GM19463 (cell line): Measurements from ENCODE around the gene NEXN.
"Not testable (repeated sequence)": the region's sequence is repeated elsewhere in the genome, so short reads cannot be mapped to it uniquely, and the experiment has no call there.

Source experiments
- ATAC-seq: cut with Tn5 transposase; IDR thresholded peaks from one replicate; pipeline ENCODE4 v1.9.1; 2021; ENCODE audit warnings: mild to moderate bottlenecking, moderate library complexity; ENCODE audit not compliant: unreplicated experiment

Gene NEXN

DNA sequence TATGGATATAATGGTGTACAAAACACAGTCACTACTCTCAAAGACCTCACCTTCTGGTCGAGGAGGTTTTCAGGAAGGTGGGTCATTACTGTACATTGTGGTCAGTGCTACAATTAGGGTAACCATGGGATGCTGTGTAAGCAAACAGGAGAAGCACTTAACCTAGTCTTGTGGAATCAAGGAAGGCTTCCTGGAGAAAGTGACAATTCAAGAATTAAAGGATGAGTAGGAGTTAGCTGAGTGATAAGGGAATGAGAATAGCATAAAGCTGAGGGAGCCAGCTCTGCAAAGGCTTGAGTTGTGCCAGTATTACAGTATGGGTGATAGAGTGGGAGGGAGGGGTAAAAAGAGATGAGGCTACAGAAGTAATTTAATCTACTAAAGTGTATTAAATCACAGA lies 17.2 kb downstream of the NEXN start:
- ATAC-seq, result no peak

DNA sequence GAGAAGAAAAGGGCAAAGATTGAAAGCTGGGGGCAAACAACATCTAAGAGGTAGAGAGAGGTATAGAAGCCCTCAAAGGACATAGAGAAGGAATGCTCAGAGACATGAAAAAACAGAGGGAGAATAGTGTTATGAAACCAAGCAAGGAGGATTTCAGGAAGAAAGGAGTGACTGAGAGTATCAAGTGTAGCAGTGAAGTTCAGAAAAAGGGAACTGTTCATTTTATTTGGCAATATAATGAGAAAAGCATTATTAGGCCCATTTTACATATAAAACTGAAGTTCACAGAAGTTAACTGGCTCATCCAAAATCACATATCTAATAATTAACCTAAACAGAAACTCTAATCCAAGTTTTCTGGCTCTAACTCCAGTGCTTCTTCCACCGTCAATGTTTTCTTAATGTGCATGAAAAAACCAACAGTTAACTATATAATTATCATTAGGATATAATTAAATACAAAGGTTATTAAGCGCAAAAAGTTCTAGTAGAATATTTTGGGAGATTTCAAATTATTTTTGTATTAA lies 17.7 kb downstream of the NEXN start:
- ATAC-seq, result no peak

DNA sequence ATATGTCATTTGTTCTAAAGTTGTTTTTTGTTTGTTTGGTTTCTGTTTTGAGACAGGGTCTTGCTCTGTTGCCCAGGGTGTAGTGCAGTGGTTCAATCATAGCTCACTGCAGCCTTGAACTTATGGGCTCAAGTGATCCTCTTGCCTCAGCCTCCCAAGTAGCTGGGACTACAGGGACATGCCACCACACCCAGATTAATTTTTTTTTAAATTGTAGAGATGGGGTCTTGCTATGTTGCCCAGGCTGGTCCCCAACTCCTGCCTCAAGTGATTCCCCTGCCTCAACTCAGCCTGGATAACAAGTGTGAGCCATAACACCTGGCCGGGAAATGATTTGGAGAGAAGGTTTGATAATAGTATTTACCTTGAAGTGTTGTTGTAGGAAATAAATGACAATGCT lies 18.2 kb downstream of the NEXN start:
- ATAC-seq, result no peak

- ATAC-seq, result no peak
These were observed 21.7 kb downstream of the NEXN start for GRCh38 chr1:77910116-77910515.

GRCh38 chr1:77918918-77919317 lies 30.5 kb downstream of the NEXN start:
- ATAC-seq, result not testable (repeated sequence)

GRCh38 chr1:77925518-77925917 lies 37.1 kb downstream of the NEXN start:
- no peak for ATAC-seq

DNA sequence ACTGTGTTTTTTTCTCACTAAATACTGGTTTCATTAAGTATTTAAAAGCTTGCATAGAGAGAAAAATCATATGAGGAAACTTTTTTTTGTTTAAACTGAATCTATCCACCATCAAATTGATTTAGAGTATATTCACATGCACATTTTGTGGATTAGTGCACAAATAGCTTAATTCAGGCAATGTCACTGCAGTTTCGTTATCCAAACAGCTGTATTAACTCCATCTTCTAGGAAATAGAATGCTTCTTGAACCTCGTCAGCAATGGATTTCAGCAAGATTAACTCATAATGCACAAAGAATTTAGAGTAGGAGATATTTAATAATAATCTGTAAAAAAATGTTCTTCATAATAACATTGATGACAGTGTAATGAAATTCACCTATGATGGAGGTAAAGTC lies 37.5 kb downstream of the NEXN start:
- ATAC-seq, result no peak

DNA sequence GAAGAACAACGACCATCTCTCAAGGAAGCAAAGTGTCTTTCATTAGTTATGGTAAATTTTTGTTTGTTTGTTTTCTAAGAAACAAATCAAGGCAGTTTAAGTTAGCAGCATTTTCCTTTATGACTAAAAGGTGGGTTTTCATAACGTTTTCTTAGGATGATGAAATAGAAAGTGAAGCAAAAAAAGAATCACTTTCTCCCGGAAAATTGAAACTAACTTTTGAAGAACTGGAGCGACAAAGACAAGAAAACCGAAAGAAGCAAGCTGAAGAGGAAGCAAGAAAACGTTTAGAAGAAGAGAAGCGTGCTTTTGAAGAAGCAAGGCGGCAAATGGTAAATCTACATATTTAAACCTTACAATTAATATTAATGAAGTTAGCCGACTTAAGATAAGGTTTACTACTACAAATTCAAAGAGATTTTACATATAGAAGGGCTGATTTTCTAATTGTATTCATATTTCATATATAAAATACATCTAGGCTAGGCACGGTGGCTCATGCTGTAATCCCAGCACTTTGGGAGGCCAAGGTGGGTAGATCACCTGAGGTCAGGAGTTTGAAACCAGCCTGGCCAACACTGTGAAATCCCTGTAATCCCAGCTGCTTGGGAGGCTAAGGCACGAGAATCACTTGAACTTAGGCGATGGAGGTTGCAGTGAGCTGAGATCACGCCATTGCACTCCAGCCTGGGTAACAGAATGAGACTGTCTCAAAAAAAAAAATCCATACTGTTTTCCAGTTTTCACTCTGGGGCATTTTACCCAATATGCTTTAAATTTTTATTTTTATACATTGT lies 38.3 kb downstream of the NEXN start:
- ATAC-seq, result no peak

- ATAC-seq, result no peak
These were observed 39.0 kb downstream of the NEXN start for GRCh38 chr1:77927414-77927813.

GRCh38 chr1:77929806-77930205 lies 41.4 kb downstream of the NEXN start:
- ATAC-seq, result no peak

DNA sequence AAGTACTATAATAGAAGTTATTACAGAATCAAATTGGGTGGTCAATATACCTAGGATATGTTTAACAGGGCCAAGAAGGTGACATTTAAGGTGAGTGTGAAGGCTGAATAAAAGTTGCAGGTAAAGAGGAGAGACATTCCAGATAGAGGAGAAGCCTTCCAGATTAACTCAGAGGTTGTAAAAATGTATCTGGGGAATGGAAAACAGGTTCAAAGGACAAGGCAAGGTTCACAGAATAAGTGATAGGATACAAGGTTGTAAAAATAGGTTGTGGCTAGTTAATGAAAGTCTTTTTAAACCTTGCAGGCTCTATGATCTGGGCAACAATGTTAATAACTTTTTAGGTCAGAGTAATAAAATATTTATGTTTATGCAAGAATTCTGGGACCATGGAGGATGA lies 50.2 kb downstream of the NEXN start:
- ATAC-seq, result no peak

- no peak for ATAC-seq
These were observed 52.6 kb downstream of the NEXN start for GRCh38 chr1:77940921-77941570.

DNA sequence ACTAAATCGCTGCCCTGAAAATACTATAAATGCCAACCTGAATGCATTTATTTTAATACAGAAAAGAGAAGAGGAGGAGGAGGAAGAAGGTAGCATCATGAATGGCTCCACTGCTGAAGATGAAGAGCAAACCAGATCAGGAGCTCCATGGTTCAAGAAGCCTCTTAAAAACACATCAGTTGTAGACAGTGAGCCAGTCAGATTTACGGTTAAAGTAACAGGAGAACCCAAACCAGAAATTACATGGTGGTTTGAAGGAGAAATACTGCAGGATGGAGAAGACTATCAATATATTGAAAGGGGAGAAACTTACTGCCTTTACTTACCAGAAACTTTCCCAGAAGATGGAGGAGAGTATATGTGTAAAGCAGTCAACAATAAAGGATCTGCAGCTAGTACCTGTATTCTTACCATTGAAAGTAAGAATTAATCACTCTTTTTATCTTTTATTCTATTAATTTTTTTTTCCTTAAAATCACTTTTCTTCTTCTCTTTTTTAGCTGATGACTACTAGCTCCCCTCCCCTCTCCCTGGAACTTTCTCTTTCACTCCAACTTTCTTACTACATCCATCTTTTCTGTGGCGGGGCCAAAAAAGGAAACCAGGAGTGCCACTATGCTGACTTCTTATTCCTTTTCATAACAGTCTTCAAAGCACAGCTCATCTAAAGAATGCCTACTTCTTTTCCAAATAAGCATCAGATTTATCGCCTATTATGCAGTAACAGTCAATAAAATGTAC lies 54.1 kb downstream of the NEXN start:
- ATAC-seq, result no peak

- ATAC-seq, result no peak
These were observed 56.9 kb downstream of the NEXN start for GRCh38 chr1:77945345-77945744.

DNA sequence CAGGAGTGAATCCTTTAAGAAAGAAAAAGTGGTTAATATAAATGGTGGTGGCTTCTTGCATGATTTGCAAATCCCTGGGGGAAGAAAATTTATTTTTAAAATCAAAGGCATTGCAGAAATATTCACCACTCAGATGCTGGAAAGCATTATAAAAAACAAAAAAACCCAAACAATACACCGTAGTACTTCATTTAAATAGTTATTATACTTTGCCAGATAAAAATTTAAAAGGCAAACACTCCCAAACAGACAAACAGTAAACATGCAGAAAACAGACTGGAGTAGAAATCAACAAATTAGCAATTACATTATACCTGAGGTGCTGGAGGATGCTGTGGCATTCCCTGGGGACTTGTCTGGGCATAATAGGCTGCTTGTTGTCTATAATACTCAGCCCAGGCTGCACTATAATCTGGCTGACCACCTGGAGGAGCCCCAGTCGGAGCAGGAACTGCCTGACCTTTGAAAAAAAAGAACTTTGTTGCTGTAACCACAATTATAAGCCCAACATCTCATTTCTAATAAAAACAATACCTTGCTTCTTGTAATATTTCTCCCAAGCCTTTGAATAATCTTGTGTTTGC lies 60.5 kb downstream of the NEXN start:
- ATAC-seq, result peak; percentile 60

- peak; percentile 60 for ATAC-seq
These were observed 62.4 kb downstream of the NEXN start for GRCh38 chr1:77950873-77951272.

- ATAC-seq, result no peak
These were observed 62.9 kb downstream of the NEXN start for GRCh38 chr1:77951328-77951727.

- no peak for ATAC-seq
These were observed 65.5 kb downstream of the NEXN start for GRCh38 chr1:77953907-77954306.

DNA sequence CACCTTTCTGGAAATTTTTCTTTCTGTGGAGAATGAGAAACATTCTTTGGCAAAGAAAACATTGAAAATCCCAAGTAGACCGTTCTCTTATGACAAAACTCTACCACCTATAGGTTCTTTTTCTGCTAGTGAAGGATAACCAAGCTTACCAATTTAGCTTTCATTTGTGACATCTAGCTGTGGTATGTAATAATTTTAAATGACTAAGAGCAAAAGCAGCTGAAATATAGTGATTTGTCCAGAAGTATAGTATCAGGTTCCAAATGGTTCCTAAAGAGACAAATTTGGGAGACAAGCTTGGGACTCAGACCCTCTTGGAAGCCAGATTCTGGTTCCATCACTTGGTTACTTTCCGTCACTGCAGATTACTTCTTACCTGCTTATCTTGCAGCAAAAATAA lies 66.1 kb downstream of the NEXN start:
- ATAC-seq, result no peak

- no peak for ATAC-seq
These were observed 67.3 kb downstream of the NEXN start for GRCh38 chr1:77955709-77956108.

DNA sequence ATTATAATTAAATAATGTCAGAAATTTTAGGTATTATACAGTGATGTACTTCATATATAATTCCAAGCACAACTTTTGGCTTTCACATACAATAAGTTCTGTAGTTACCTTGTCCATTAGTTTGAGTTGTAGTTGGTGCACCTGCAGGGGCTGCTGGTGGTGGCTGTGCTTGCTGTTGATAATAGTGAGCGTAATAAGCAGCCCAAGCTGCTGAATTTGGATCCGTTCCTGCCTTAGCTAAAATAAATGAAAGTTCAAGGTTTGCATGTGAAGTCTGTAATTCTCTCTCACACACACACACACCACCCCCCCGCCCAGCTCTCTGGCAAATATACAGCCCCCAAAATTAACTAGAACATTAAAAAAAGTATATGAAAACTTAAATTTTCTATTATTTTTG lies 68.0 kb downstream of the NEXN start:
- no peak for ATAC-seq
